Ishikawa (cell line): ENCODE data around the gene KSR2.

Source experiments
- CEBPB ChIP-seq: IDR thresholded peaks from 2 replicates; pipeline ENCODE4 v1.6.1; 2012
- CREB1 ChIP-seq: IDR thresholded peaks from 2 replicates; pipeline ENCODE4 v1.6.1; 2012; ENCODE audit warnings: low read depth
- EGR1 ChIP-seq: IDR thresholded peaks from 2 replicates; pipeline ENCODE4 v1.6.1; 2012
- EP300 ChIP-seq: IDR thresholded peaks from 2 replicates; pipeline ENCODE4 v1.6.1; 2012; ENCODE audit warnings: borderline replicate concordance
- FOXM1 ChIP-seq: IDR thresholded peaks from 2 replicates; pipeline ENCODE4 v1.6.1; 2012; ENCODE audit warnings: low read depth, borderline replicate concordance
- MAX ChIP-seq: IDR thresholded peaks from 2 replicates; pipeline ENCODE4 v1.6.1; 2012
- NFIC ChIP-seq: IDR thresholded peaks from 2 replicates; pipeline ENCODE4 v1.6.1; 2012
- RAD21 ChIP-seq: IDR thresholded peaks from 2 replicates; pipeline ENCODE4 v1.6.1; 2012; ENCODE audit warnings: low read depth
- REST ChIP-seq: IDR thresholded peaks from 2 replicates; pipeline ENCODE4 v1.6.1; 2012; ENCODE audit warnings: low read depth, mild to moderate bottlenecking
- TAF1 ChIP-seq: IDR thresholded peaks from 2 replicates; pipeline ENCODE4 v1.6.1; 2012; ENCODE audit warnings: low read depth, mild to moderate bottlenecking
- TEAD4 ChIP-seq: IDR thresholded peaks from 2 replicates; pipeline ENCODE4 v1.6.1; 2012
- USF1 ChIP-seq: IDR thresholded peaks from 2 replicates; pipeline ENCODE4 v1.6.1; 2012
- YY1 ChIP-seq: IDR thresholded peaks from 2 replicates; pipeline ENCODE4 v1.6.1; 2012; ENCODE audit warnings: low read depth
- ZBTB7A ChIP-seq: IDR thresholded peaks from 2 replicates; pipeline ENCODE4 v1.6.1; 2012; ENCODE audit warnings: low read depth

- TF ChIP-seq YY1 (no peak), REST (no peak), MAX (no peak), ZBTB7A (no peak), EP300 (no peak), RAD21 (no peak), FOXM1 (no peak), TAF1 (no peak), CREB1 (no peak), CEBPB (no peak), NFIC (no peak), USF1 (no peak), EGR1 (no peak), TEAD4 (no peak)
Measured at GRCh38 chr12:117674763-117675162, 294.0 kb downstream of the KSR2 start.
